Keratinocyte (primary cell): ENCODE data around the gene RPL7L1. TPM values are rescaled to one million over a fixed set of nuclear protein-coding genes. Genes with fewer than 3 reads are reported as not detected.

Experiments used
- DNase-seq: peaks from one replicate; pipeline ENCODE4 v3.0.0-alpha.2; 2011; ENCODE audit warnings: low read depth, missing footprints, low spot score
- FAIRE-seq: peaks from 2 replicates; lab custom pipeline; 2011; peaks lifted over from hg19 to GRCh38; lab: Jason Lieb, UNC
- H2AFZ ChIP-seq: 2 replicates; pipeline ENCODE4 v1.6.0; 2012; ENCODE audit warnings: low read length, control low read depth, inconsistent platforms; ENCODE audit not compliant: control insufficient read depth
- H3K27ac ChIP-seq: 2 replicates; pipeline ENCODE4 v1.5.1; 2011; ENCODE audit warnings: low read length; ENCODE audit not compliant: control insufficient read depth, insufficient read depth
- H3K27me3 ChIP-seq: 3 replicates; pipeline ENCODE4 v1.6.0; 2011; ENCODE audit warnings: low read length; ENCODE audit not compliant: control insufficient read depth, insufficient read depth; ENCODE audit errors: extremely low read depth
- H3K36me3 ChIP-seq, 2 experiments: 2 replicates in 1 of 2; 3 replicates in 1 of 2; pipeline ENCODE4 v1.5.1; 2011; ENCODE audit warnings: low read length in 2 of 2, mild to moderate bottlenecking in 1 of 2; ENCODE audit not compliant: control insufficient read depth in 2 of 2, insufficient read depth in 2 of 2; ENCODE audit errors: extremely low read depth in 1 of 2
- H3K4me1 ChIP-seq: 3 replicates; pipeline ENCODE4 v1.5.1; 2011; ENCODE audit warnings: low read length; ENCODE audit not compliant: control insufficient read depth, insufficient read depth; ENCODE audit errors: extremely low read depth
- H3K4me2 ChIP-seq: 3 replicates; pipeline ENCODE4 v1.6.0; 2011; ENCODE audit warnings: low read depth, low read length; ENCODE audit not compliant: control insufficient read depth, insufficient read depth; ENCODE audit errors: extremely low read depth
- H3K4me3 ChIP-seq, 3 experiments: fragments of 200-600 bp in 1 of 3; sonication (generic) in 1 of 3; 2 replicates in 2 of 3; 3 replicates in 1 of 3; pipeline ENCODE4 v1.5.1; 2011 to 2016; ENCODE audit warnings: low read length in 3 of 3, mild to moderate bottlenecking in 3 of 3, control low read depth in 2 of 3, inconsistent platforms in 1 of 3, low read depth in 1 of 3, mixed read lengths in 1 of 3, mixed run types in 1 of 3, moderate library complexity in 1 of 3; ENCODE audit not compliant: control insufficient read depth in 2 of 3, insufficient read depth in 2 of 3; ENCODE audit errors: extremely low read depth in 1 of 3
- H3K79me2 ChIP-seq: 2 replicates; pipeline ENCODE4 v1.6.0; 2012; ENCODE audit warnings: low read length; ENCODE audit not compliant: control insufficient read depth, insufficient read depth
- H3K9ac ChIP-seq: 3 replicates; pipeline ENCODE4 v1.6.0; 2011; ENCODE audit warnings: low read length; ENCODE audit not compliant: control insufficient read depth, insufficient read depth; ENCODE audit errors: extremely low read depth
- H3K9me1 ChIP-seq: 3 replicates; pipeline ENCODE4 v1.6.0; 2011; ENCODE audit warnings: low read length; ENCODE audit not compliant: control insufficient read depth, insufficient read depth; ENCODE audit errors: extremely low read depth
- H3K9me3 ChIP-seq: 2 replicates; pipeline ENCODE4 v1.5.1; 2012; ENCODE audit warnings: low read depth, low read length; ENCODE audit not compliant: control insufficient read depth
- H4K20me1 ChIP-seq: 3 replicates; pipeline ENCODE4 v1.6.0; 2011; ENCODE audit warnings: low read length; ENCODE audit not compliant: control insufficient read depth, insufficient read depth; ENCODE audit errors: extremely low read depth
- EZH2 ChIP-seq: IDR thresholded peaks from one replicate; pipeline ENCODE4 v1.6.1; 2012; ENCODE audit warnings: inconsistent platforms, mild to moderate bottlenecking, low read length, moderate library complexity
- dilution Hi-C: fragments of 300-500 bp; cut with MboI; formaldehyde crosslinking; loops from one replicate; pipeline ENCODE4 v1.7.0; 2020; ENCODE audit warnings: low sequenced_read_pairs; ENCODE audit not compliant: extremely low pct_ligation_motif_present
- polyA plus RNA-seq, 5 experiments: library from polyadenylated mRNA; depleted of rRNA in 3 of 5; stranded (reverse) in 3 of 5; stranded (forward) in 1 of 5; unstranded in 1 of 5; fragments of >200 nt; gene quantifications; 1 replicate in 1 of 5; 2 replicates in 3 of 5; 3 replicates in 1 of 5; pipeline versions ENCODE4 v1.2.1 to v1.2.3, GENCODE V29; 2011 to 2012; ENCODE audit warnings: missing spikeins in 2 of 5, low read depth in 1 of 5, low replicate concordance in 1 of 5
- TF ChIP-seq, protein P1 (sequence below), 3 experiments: IDR thresholded peaks in 1 of 3; conservative IDR thresholded peaks in 1 of 3; optimal IDR thresholded peaks in 1 of 3; 2 replicates in 2 of 3; 3 replicates in 1 of 3; pipeline versions ENCODE3 to v1.5.1; 2011; ENCODE audit warnings: low read length in 3 of 3, mild to moderate bottlenecking in 3 of 3, moderate library complexity in 2 of 3, control low read depth in 1 of 3, inconsistent platforms in 1 of 3; ENCODE audit not compliant: insufficient read depth in 2 of 3; ENCODE audit errors: extremely low read depth in 1 of 3

Gene RPL7L1
- polyA plus RNA-seq, 1 donor (not counting 4 experiments of a cell fraction or from before 2014, with no cell fraction given), result 76.8 TPM

DNA sequence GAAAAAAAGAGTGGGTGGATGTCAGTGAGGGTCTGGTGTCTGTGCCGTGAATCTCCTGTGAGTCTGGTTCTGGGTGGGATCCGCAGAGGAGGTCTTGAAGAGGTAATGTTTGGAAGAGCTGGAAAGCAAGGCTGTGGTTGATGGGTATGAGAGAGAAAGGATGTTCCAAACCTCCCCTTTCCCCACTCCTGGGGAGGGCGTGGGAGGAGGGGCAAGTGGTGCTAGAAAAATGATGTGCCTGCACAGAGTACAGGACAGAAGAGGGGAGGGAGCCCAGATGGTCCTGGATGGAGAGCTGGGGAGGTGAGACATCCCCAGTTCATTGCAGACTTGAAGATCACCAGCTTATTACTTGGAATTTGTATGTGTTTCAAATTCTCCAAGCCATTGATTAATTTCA, 53.0 kb downstream of the RPL7L1 start:
- Histone ChIP-seq H3K4me3 (no peak overlapping the region), H3K4me2 (no peak overlapping the region), H3K79me2 (peaks cover 32% of the 10 kb centered on the region), H3K4me1 (peaks cover 17% of the 10 kb centered on the region), H3K27me3 (no peaks in the 10 kb centered on the region), H3K27ac (no peak overlapping the region), H3K36me3 (peaks cover 7 to 17% of the 10 kb centered on the region in 2 experiments), H4K20me1 (no peaks in the 10 kb centered on the region), H2AFZ (no peak overlapping the region), H3K9ac (no peak overlapping the region), H3K9me1 (no peaks in the 10 kb centered on the region), H3K9me3 (no peaks in the 10 kb centered on the region)
- dilution Hi-C loops, result no loop called here
- DNase-seq (no peak), FAIRE-seq (no peak)
- no peak for TF ChIP-seq EZH2
- TF ChIP-seq, protein P1, sequence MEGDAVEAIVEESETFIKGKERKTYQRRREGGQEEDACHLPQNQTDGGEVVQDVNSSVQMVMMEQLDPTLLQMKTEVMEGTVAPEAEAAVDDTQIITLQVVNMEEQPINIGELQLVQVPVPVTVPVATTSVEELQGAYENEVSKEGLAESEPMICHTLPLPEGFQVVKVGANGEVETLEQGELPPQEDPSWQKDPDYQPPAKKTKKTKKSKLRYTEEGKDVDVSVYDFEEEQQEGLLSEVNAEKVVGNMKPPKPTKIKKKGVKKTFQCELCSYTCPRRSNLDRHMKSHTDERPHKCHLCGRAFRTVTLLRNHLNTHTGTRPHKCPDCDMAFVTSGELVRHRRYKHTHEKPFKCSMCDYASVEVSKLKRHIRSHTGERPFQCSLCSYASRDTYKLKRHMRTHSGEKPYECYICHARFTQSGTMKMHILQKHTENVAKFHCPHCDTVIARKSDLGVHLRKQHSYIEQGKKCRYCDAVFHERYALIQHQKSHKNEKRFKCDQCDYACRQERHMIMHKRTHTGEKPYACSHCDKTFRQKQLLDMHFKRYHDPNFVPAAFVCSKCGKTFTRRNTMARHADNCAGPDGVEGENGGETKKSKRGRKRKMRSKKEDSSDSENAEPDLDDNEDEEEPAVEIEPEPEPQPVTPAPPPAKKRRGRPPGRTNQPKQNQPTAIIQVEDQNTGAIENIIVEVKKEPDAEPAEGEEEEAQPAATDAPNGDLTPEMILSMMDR (optimal IDR thresholded peaks at IDR 0.05 in 1 of 3, IDR thresholded peaks at IDR 0.05 in 1 of 3, conservative IDR thresholded peaks at IDR 0.05 in 1 of 3; ENCODE audit: extremely low read depth in 1 of 3, insufficient read depth in 2 of 3, low read length in 3 of 3), result no peak

DNA sequence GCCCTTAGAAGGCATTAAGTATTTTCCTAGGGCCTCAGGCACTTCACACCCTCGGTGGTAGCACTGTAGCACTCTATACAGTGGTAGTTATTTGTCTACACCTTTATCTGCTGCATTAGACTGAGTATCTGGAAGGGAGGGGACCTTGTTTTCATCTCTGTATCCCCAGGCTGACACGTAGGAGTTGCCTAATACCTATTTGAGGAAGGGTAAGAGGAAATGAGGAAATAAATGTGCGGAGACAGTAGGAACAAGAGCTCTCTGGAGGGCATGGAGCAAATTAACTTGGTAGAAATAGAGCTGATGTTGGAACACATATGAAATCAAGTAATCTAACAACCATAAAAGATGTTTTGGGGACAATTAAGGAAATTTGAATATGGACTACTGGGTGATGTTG, 53.8 kb downstream of the RPL7L1 start:
- dilution Hi-C loops, result no loop called here
- H3K9me1 ChIP-seq, result no peaks in the 10 kb centered on the region
- H3K4me2 ChIP-seq, result no peak overlapping the region
- H3K4me1 ChIP-seq, result peaks cover 17% of the 10 kb centered on the region
- DNase-seq (no peak), FAIRE-seq (no peak)
- no peaks in the 10 kb centered on the region for H3K27me3 ChIP-seq
- H2AFZ ChIP-seq, result no peak overlapping the region
- H3K9ac ChIP-seq, result no peak overlapping the region
- H3K27ac ChIP-seq, result no peak overlapping the region
- H3K9me3 ChIP-seq, result no peaks in the 10 kb centered on the region
- no peak overlapping the region for H3K4me3 ChIP-seq
- peaks cover 32% of the 10 kb centered on the region for H3K79me2 ChIP-seq
- H4K20me1 ChIP-seq, result no peaks in the 10 kb centered on the region
- H3K36me3 ChIP-seq, result peaks cover 12 to 23% of the 10 kb centered on the region in 2 experiments
- TF ChIP-seq, protein P1 (optimal IDR thresholded peaks at IDR 0.05 in 1 of 3, IDR thresholded peaks at IDR 0.05 in 1 of 3, conservative IDR thresholded peaks at IDR 0.05 in 1 of 3; ENCODE audit: extremely low read depth in 1 of 3, insufficient read depth in 2 of 3, low read length in 3 of 3), result no peak
- TF ChIP-seq EZH2, result no peak
